Measurements from ENCODE around the gene UPK2. TPM values are rescaled to one million over a fixed set of nuclear protein-coding genes. Genes with fewer than 3 reads are reported as not detected.
"Not testable (repeated sequence)": the region's sequence is repeated elsewhere in the genome, so short reads cannot be mapped to it uniquely, and the experiment has no call there.

Gene UPK2
- total RNA-seq, 1 experiment from 2014 or later = not detected

DNA sequence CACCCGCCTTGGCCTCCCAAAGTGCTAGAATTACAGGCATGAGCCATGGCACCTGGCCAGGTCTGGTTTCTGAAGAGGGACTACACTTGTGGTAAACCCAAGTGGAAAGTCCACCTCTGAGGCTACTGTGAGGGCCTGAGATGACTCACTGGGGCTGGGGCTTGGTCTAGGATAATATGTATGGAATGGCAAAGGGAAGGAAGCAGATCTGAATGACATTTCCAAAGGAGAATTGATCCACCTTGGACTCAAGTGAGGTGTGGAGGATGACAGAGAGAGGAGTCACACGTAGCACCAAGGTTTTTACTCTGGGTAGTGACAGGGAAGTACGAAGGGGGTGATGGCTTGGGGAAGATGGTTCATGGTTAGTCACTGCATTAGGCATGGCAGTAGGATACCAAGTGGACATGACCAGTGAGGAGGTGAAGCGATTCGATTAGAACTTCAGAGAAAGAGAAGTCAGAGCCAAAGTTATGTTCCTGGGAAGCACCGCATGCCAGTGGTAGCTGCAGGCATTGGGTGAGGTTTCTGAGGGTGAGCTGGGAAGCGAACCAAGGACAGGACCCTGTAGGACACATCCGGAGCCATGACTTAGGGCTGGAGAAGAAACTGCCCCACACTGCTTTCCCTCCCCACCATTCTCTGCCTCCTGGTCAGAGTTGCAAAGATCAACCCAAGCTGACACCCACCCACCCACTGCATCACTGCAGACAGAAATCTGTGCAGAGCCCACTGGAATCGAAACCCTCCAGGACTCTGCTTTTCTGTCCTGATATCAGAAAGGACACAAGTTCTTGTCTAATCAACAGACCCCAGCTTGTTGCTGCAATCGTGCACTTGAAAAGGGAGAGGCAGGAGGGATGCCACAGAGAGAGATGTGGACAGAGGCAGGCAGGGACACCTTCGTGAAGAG, 17.4 kb upstream of the UPK2 start:
- DNase-seq (ENCODE audit: low read depth) = peak; percentile 95

GRCh38 chr11:118939404-118939915, 16.6 kb upstream of the UPK2 start:
- DNase-seq (ENCODE audit: low read depth) = no peak

DNA sequence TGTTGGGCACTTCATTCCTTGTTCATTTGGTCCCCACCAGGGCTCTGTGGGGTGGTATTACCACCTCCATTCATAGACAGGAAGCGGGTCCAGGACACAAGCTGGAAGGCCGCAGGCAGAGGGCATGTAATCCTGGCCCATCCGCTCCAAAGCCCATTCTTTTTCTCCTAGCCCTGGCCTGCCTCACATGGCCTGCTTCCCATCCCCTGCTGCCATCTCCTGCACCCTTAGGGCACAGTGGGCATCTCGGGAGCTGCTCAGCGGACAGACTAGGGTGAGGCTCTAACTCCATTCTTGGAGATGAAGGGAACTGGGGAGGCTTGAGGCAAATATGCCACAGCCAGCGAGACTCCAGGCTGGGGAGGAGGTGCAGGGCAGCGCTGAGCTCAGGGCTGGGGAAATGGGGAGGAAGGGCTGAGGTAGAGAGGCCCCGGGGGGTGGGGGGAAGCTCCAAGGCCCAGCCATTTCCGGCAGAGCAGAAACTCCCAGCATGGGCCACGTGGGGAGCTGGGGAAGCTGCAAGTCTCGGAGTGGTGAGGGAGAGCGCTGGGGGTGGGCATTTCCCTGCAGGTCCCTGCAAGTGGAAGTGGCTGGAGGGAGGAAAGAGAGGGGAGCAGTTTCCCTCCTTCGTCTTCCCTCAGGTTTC, 16.0 kb upstream of the UPK2 start:
- DNase-seq (ENCODE audit: low read depth) = no peak

DNA sequence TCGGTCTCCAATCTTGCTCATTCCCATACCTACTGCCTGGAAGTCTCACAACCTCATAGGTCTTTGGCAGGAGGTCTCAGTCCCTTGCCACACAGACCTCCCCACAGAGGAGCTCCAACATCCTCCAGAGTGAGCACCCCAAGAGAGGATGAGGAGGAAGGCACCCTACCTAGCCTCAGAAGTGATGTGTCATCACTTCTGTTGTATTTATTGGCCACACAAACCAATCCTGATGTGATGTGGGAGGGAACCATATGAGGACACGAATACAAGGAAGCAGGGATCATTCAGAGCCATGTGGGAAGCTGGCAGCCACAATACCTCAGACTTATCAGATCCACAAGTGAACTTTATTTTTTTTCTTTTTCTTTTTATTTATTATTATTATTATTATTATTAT, 9.0 kb upstream of the UPK2 start:
- DNase-seq (ENCODE audit: low read depth) = no peak

DNA sequence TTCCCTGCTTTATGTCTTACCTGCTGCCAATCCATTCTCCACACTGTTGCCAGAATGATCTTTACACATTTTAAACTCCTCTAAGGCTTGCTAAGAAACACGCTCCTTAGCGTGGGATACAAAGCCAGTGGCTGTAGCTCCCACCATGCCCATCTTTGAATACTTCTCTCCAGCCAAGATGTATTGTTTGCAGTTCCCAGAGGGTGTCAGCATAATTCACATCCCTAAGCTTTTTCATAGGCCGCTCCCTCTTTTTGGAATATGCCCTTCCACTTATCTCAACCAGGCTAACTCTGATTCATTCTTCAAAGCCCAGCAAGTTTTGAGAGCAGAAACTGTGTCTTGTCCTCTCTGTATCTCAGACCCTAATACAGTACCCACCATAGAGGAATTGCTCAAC, 8.1 kb upstream of the UPK2 start:
- no peak for DNase-seq (ENCODE audit: low read depth)

GRCh38 chr11:118953265-118953664, 2.8 kb upstream of the UPK2 start:
- DNase-seq (ENCODE audit: low read depth) = peak; percentile 30

DNA sequence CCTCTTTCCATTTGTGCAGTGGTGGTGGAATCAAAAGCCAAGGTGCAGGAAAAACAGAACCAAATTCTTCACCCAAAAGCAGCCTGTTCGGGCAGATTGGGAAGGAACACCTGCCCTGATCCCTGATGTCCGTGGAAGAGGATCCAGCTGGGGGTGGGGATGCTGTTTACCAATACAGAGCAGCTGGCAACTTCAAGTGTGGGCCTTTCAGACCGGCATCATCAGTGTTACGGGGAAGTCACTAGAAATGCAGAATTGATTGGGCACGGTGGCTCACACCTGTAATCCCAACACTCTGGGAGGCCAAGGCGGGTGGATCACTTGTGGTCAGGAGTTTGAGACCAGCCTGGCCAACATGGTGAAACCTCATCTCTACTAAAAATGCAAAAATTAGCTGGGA, 2.1 kb upstream of the UPK2 start:
- not testable (repeated sequence) for DNase-seq (ENCODE audit: low read depth)

DNA sequence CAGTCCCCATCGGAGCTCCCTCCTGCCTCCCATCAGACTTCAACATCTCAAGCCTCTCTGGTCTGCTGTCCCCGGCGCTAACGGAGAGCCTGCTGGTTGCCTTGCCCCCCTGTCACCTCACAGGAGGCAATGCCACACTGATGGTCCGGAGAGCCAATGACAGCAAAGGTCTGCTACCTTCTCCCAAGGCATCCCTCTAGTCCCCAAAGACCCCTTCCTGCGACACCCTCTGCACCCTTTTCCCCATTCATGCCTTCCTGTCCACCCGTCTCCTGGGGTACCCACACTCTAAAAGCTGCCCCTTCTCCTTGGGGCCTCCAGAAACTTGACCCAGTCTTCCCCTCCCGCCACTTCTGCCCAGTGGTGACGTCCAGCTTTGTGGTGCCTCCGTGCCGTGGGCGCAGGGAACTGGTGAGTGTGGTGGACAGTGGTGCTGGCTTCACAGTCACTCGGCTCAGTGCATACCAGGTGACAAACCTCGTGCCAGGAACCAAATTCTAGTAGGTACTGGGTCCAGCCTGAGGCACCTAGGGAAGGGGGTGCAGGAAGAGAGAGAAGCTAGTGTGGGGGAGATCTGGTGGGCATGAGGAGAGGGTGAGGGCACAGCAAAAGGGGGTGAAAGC, 860 bp downstream of the UPK2 start:
- DNase-seq (ENCODE audit: low read depth) = no peak

- DNase-seq (ENCODE audit: low read depth) = no peak
Measured at GRCh38 chr11:118957549-118957948, 1.5 kb downstream of the UPK2 start.

GRCh38 chr11:118957968-118958367, 1.9 kb downstream of the UPK2 start:
- DNase-seq (ENCODE audit: low read depth) = no peak

GRCh38 chr11:118958577-118958976, 2.5 kb downstream of the UPK2 start:
- no peak for DNase-seq (ENCODE audit: low read depth)

DNA sequence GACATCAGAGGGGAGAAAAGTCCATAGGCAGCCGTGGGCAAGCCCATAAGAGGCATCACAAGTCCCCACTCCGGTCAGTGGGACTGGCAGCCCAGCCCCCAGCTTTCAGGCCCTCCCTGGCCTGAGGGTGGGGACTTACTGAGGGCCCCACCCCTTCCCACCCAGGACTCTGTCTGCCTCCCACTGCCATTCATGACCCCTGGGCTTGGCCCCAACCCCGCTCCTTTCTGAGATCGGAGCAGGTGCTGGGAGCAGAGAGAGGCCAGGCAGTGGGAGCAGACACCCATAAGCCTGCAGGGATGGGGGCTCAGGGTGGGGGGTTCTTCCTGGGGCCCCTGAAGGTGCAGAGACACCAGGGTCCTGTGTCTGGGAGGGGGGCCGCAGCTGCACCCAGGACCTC, 5.1 kb downstream of the UPK2 start:
- no peak for DNase-seq (ENCODE audit: low read depth)

GRCh38 chr11:118961591-118961990, 5.5 kb downstream of the UPK2 start:
- no peak for DNase-seq (ENCODE audit: low read depth)

GRCh38 chr11:118969508-118969907, 13.4 kb downstream of the UPK2 start:
- DNase-seq (ENCODE audit: low read depth) = not testable (repeated sequence)

DNA sequence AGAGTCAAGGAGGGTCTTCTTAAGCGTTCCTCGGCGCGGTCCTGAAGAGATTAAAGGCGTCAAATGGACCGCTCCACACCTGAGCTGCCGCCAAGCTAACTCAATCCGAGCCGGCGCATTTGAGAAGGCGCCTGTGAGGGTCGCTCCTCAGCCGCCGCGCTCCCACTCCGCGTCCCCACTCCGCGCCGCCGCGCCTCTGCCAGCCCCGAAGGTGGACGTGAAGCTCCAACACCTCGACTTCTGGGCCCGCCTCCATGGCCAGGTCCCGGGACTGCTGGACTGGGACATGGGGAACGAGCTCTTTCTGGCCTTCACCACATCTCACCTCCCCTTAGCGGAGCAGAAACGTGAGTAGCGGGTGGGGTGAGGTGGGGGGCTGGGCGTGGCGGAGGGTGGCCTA, 15.5 kb downstream of the UPK2 start, which contains the start of gene FOXR1:
Gene FOXR1, plus strand, starts transcription at position 116 of the 400 bp plus-strand sequence. Its CDS starts 171 bp downstream, at position 287.
- no peak for DNase-seq (ENCODE audit: low read depth)

DNA sequence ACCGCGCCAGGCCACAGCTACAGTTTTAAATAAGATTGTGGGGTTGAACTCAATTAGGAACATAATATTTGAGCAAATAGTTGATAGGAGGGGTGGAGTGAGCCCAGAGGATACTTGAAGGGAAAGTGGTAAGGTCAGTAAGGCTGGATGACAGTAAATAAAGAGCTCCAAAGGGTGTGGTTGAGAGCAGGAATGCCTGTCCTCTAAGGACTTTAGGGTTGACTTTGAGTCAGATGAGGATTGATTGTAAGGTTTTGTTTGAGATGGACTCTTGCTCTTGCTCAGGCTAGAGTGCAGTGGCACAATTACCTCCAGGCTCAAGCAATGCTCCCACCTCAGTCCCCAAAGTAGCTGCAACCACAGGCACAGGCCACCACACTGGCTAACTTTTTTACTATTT, 17.9 kb downstream of the UPK2 start:
- no peak for DNase-seq (ENCODE audit: low read depth)

DNA sequence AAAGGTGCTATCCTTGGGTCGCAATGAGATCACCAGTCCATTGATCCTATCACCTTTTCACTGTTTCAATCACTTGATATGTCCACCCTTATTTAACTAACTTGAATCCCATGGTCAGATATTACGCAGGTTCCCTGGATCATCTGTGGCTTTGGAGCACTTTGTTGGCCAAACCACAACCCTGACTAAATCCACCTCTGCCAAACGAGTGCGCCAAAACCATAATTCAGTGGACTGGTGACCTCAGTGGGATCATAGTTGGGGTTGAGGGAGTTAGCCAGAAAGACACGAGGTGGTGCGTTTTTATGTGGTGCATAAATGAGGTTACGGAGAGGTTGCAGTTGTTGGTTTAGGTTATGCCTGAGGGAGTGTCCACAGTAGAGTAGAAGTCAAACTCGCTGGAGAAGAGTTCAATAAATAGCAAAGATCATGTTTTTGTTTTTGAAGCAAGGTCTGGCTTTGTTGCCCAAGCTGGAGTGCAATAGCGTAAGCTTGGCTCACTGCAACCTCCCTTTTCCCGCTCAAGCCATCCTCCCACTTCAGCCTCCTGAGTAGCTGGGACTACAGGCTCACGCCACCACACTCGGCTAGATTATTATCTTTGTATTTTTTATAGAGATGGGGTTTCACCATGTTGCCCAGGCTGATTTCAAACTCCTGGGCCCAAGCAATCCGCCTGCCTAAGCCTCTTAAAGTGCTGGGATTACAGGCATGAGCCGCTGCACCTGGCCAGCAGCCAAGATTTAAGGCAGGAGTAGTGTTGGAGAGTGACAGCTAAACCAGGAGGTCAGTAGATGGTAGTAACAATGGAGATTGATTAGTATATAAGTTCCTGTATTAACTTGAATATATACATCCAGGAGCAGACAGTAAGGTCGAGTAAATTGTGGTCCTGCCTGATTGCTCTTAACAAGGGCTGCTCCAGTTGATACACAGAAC, 19.9 kb downstream of the UPK2 start:
- DNase-seq (ENCODE audit: low read depth) = peak; percentile 84

DNA sequence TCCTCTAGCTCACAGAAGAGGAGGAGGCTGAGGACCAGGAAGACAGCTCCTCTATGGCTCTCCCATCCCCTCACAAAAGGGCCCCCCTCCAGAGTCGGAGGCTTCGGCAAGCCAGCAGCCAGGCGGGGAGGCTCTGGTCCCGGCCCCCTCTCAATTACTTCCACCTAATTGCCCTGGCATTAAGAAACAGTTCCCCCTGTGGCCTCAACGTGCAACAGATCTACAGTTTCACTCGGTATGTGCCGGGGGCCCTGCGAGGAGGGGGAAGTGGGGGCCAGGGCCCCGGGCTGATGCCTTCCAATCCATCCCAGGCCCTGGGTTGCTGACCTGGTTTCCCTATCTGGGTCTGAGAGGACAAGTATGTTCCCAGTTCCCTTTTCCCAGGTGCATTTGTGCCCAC, 23.3 kb downstream of the UPK2 start:
- no peak for DNase-seq (ENCODE audit: low read depth)

- DNase-seq (ENCODE audit: low read depth) = no peak
Measured at GRCh38 chr11:118980191-118980881, 24.2 kb downstream of the UPK2 start.

GRCh38 chr11:118984337-118984736, 28.2 kb downstream of the UPK2 start:
- not testable (repeated sequence) for DNase-seq (ENCODE audit: low read depth)

DNA sequence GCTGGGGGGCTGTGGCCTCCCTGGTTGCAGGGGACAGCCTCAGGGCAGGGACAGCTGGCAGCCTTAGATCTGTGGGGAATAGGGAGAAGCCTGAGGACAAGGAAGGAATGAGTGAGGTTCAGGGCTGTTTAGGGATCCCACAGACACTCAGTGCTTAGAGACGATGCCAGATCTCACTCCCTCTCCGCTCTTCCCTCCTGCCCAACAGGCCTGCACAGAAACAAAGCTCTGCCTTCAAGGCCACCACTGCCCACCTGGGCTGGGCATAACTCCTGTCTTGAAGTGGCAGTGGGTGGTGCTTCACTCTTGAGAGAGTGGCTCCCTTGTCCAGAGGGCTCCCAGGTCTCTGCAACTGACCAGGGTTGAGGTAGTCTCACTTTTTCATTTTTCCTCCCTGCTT, 28.7 kb downstream of the UPK2 start:
- no peak for DNase-seq (ENCODE audit: low read depth)
